ENCODE results near the gene NOCT. TPM values are rescaled to one million over a fixed set of nuclear protein-coding genes. Genes with fewer than 3 reads are reported as not detected.

NOCT gene
- 12.9 and 14.1 TPM in 2 replicates for total RNA-seq
- long read RNA-seq, result 0 reads

GRCh38 chr4:139015269-139015947 lies at the start of gene NOCT:
NOCT (plus strand) TSS chr4:139015781; CDS start chr4:139015982, 201 bp downstream.
- Mint-ChIP-seq H3K36me3 (ENCODE audit: low read depth) (no peaks in the 10 kb centered on the region), H3K27ac (ENCODE audit: unreplicated experiment) (peak within 1 kb of the TSS; percentile 100), H3K9me3 (no peaks in the 10 kb centered on the region), H3K27me3 (ENCODE audit: low read depth) (no peaks in the 10 kb centered on the region), H3K4me1 (peaks cover 51% of the 10 kb centered on the region), H3K4me3 (peak within 1 kb of the TSS; percentile 98)
- peak; percentile 79 for DNase-seq (ENCODE audit: low read depth, low spot score)
- TF ChIP-seq CTCF (conservative IDR thresholded peaks at IDR 0.05), result peak; percentile 16

- Mint-ChIP-seq H3K36me3 (ENCODE audit: low read depth) (no peaks in the 10 kb centered on the region), H3K27ac (ENCODE audit: unreplicated experiment) (no peak overlapping the region), H3K4me3 (no peak overlapping the region), H3K4me1 (no peaks in the 10 kb centered on the region), H3K27me3 (ENCODE audit: low read depth) (no peaks in the 10 kb centered on the region), H3K9me3 (no peaks in the 10 kb centered on the region)
- no peak for DNase-seq (ENCODE audit: low read depth, low spot score)
- TF ChIP-seq CTCF (conservative IDR thresholded peaks at IDR 0.05), result no peak
These were observed 48.3 kb upstream of the NOCT start for GRCh38 chr4:138967313-138967712.

GRCh38 chr4:138972956-138973801 lies 42.4 kb upstream of the NOCT start:
- no peak for DNase-seq (ENCODE audit: low read depth, low spot score)
- no peak overlapping the region for H3K27ac Mint-ChIP-seq (ENCODE audit: unreplicated experiment)
- peaks cover 29% of the 10 kb centered on the region for H3K4me1 Mint-ChIP-seq
- H3K36me3 Mint-ChIP-seq (ENCODE audit: low read depth), result no peaks in the 10 kb centered on the region
- H3K27me3 Mint-ChIP-seq (ENCODE audit: low read depth), result no peaks in the 10 kb centered on the region
- TF ChIP-seq CTCF (conservative IDR thresholded peaks at IDR 0.05), result no peak
- H3K9me3 Mint-ChIP-seq, result no peaks in the 10 kb centered on the region
- H3K4me3 Mint-ChIP-seq, result no peak overlapping the region

GRCh38 chr4:138975225-138975624 lies 40.4 kb upstream of the NOCT start:
- Mint-ChIP-seq H3K4me1 (peaks cover 33% of the 10 kb centered on the region), H3K4me3 (no peak overlapping the region)

GRCh38 chr4:138976526-138976925 lies 39.1 kb upstream of the NOCT start:
- H3K4me3 Mint-ChIP-seq, result no peak overlapping the region
- H3K4me1 Mint-ChIP-seq, result peaks cover 33% of the 10 kb centered on the region
- H3K27me3 Mint-ChIP-seq (ENCODE audit: low read depth), result no peaks in the 10 kb centered on the region
- H3K27ac Mint-ChIP-seq (ENCODE audit: unreplicated experiment), result no peak overlapping the region
- H3K9me3 Mint-ChIP-seq, result no peaks in the 10 kb centered on the region
- H3K36me3 Mint-ChIP-seq (ENCODE audit: low read depth), result no peaks in the 10 kb centered on the region
- TF ChIP-seq CTCF (conservative IDR thresholded peaks at IDR 0.05), result no peak
- DNase-seq (ENCODE audit: low read depth, low spot score), result no peak

More at GRCh38 chr4:138975225-138975624, 40.4 kb upstream of the NOCT start:
- H3K36me3 Mint-ChIP-seq (ENCODE audit: low read depth), result no peaks in the 10 kb centered on the region
- peak; percentile 44 for TF ChIP-seq CTCF (conservative IDR thresholded peaks at IDR 0.05)
- H3K9me3 Mint-ChIP-seq, result no peaks in the 10 kb centered on the region
- H3K27me3 Mint-ChIP-seq (ENCODE audit: low read depth), result no peaks in the 10 kb centered on the region
- H3K27ac Mint-ChIP-seq (ENCODE audit: unreplicated experiment), result no peak overlapping the region
- no peak for DNase-seq (ENCODE audit: low read depth, low spot score)

Data from neural crest cell (in vitro differentiated cells).